ENCODE data around the gene UIMC1. TPM values are rescaled to one million over a fixed set of nuclear protein-coding genes. Genes with fewer than 3 reads are reported as not detected.
"Not testable (repeated sequence)": the region's sequence is repeated elsewhere in the genome, so short reads cannot be mapped to it uniquely, and the experiment has no call there.

UIMC1 gene
- total RNA-seq, 1 experiment from 2014 or later, result 46.8 TPM

DNA sequence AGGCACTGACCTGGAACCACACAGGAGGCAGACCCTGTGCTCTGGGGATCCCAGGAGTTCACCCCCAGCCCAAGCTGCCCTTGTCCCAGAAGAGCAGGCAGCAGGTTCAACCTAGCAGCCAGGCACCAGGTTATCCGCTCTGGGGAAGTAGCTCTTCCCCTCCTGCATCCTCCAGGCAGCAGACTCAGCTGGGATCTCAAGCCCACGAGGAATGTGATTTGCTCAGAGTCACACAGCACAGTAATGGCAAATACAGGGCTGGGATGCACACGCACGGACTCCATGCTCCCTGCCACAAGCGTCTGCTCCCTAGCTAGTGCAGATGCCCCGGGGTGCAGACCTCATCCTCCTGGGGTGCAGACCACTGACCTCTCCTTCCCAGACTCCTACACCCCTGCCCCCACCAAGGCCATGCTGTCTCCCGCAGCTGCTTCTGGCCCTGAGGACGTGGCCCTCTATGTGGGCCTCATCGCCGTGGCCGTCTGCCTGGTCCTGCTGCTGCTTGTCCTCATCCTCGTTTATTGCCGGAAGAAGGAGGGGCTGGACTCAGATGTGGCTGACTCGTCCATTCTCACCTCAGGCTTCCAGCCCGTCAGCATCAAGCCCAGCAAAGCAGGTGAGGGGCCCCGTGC is 132.9 kb downstream of the UIMC1 start:
- DNase-seq (ENCODE audit: low spot score), result no peak
- Histone ChIP-seq H3K36me3 (ENCODE audit: insufficient read depth, low read length, poor library complexity, severe bottlenecking) (no peaks in the 10 kb centered on the region), H3K4me3 (ENCODE audit: low read depth, low read length, poor library complexity, severe bottlenecking) (no peak overlapping the region), H3K27ac (ENCODE audit: low read depth, low read length, poor library complexity, severe bottlenecking) (no peak overlapping the region), H3K4me1 (ENCODE audit: insufficient read depth, low read length, poor library complexity, severe bottlenecking) (no peaks in the 10 kb centered on the region), H3K27me3 (replicated peaks; ENCODE audit: insufficient read depth, low read depth, low read length, poor library complexity) (no peaks in the 10 kb centered on the region), H3K9me3 (ENCODE audit: low read depth, low read length, poor library complexity, severe bottlenecking) (no peaks in the 10 kb centered on the region)
- intact Hi-C loops (cut with micrococcal nuclease; ENCODE audit: unreplicated experiment), result no loop called here
- POLR2A ChIA-PET (ENCODE audit: low non-redundant PET), result no interaction called here
- CTCF ChIA-PET, result no interaction called here
- BruUV-seq (replicated peaks), result no TSS peak
- TF ChIP-seq, protein P1, sequence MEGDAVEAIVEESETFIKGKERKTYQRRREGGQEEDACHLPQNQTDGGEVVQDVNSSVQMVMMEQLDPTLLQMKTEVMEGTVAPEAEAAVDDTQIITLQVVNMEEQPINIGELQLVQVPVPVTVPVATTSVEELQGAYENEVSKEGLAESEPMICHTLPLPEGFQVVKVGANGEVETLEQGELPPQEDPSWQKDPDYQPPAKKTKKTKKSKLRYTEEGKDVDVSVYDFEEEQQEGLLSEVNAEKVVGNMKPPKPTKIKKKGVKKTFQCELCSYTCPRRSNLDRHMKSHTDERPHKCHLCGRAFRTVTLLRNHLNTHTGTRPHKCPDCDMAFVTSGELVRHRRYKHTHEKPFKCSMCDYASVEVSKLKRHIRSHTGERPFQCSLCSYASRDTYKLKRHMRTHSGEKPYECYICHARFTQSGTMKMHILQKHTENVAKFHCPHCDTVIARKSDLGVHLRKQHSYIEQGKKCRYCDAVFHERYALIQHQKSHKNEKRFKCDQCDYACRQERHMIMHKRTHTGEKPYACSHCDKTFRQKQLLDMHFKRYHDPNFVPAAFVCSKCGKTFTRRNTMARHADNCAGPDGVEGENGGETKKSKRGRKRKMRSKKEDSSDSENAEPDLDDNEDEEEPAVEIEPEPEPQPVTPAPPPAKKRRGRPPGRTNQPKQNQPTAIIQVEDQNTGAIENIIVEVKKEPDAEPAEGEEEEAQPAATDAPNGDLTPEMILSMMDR (conservative IDR thresholded peaks at IDR 0.05; ENCODE audit: low read depth, low read length), result no peak

DNA sequence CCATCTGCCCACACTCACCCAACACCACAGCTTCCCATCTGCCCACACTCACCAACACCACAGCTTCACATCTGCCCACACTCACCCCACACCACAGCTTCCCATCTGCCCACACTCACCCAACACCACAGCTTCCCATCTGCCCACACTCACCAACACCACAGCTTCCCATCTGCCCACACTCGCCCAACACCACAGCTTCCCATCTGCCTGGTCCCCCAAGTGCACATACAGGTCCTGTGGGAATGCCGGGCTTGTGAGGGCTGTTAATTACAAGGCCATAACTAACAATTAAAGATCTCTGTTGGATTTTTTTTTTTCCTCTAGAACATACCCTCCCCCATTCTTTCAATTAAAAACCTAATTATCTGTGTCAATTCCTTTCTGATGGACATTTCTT is 133.6 kb downstream of the UIMC1 start:
- H3K4me1 ChIP-seq (ENCODE audit: insufficient read depth, low read length, poor library complexity, severe bottlenecking); intact Hi-C loops (cut with micrococcal nuclease; ENCODE audit: unreplicated experiment); H3K4me3 ChIP-seq (ENCODE audit: low read depth, low read length, poor library complexity, severe bottlenecking); H3K36me3 ChIP-seq (ENCODE audit: insufficient read depth, low read length, poor library complexity, severe bottlenecking); DNase-seq (ENCODE audit: low spot score); H3K27me3 ChIP-seq (replicated peaks; ENCODE audit: insufficient read depth, low read depth, low read length, poor library complexity); CTCF ChIA-PET; BruUV-seq (replicated peaks); H3K27ac ChIP-seq (ENCODE audit: low read depth, low read length, poor library complexity, severe bottlenecking); H3K9me3 ChIP-seq (ENCODE audit: low read depth, low read length, poor library complexity, severe bottlenecking): not testable (repeated sequence)
- POLR2A ChIA-PET (ENCODE audit: low non-redundant PET), result interaction anchor here (0.7 kb wide), 1 partner anchor 132 kb away, joined by 8 read pairs; no protein-coding TSS in a partner anchor

DNA sequence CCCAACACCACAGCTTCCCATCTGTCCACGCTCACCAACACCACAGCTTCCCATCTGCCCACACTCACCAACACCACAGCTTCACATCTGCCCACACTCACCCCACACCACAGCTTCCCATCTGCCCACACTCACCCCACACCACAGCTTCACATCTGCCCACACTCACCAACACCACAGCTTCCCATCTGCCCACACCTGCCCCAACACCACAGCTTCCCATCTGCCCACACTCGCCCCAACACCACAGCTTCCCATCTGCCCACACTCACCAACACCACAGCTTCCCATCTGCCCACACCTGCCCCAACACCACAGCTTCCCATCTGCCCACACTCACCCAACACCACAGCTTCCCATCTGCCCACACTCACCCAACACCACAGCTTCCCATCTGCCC is 134.0 kb downstream of the UIMC1 start:
- POLR2A ChIA-PET (ENCODE audit: low non-redundant PET), result interaction anchor here (0.7 kb wide), 1 partner anchor 132 kb away, joined by 8 read pairs; no protein-coding TSS in a partner anchor
- H3K9me3 ChIP-seq (ENCODE audit: low read depth, low read length, poor library complexity, severe bottlenecking); H3K4me3 ChIP-seq (ENCODE audit: low read depth, low read length, poor library complexity, severe bottlenecking); DNase-seq (ENCODE audit: low spot score); BruUV-seq (replicated peaks); intact Hi-C loops (cut with micrococcal nuclease; ENCODE audit: unreplicated experiment); CTCF ChIA-PET; H3K27me3 ChIP-seq (replicated peaks; ENCODE audit: insufficient read depth, low read depth, low read length, poor library complexity); H3K27ac ChIP-seq (ENCODE audit: low read depth, low read length, poor library complexity, severe bottlenecking); H3K4me1 ChIP-seq (ENCODE audit: insufficient read depth, low read length, poor library complexity, severe bottlenecking); H3K36me3 ChIP-seq (ENCODE audit: insufficient read depth, low read length, poor library complexity, severe bottlenecking): not testable (repeated sequence)

DNA sequence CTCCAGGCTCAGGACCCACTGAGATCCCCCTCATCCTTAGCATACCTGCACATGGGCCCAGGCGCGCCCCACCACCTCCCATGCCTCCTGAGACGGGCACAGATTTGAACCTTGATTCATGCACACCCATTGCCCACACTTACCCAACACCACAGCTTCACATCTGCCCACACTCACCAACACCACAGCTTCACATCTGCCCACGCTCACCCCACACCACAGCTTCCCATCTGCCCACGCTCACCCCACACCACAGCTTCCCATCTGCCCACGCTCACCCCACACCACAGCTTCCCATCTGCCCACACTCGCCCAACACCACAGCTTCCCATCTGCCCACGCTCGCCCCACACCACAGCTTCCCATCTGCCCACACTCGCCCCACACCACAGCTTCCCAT is 135.9 kb downstream of the UIMC1 start:
- CTCF ChIA-PET, result interaction anchor here (0.5 kb wide), 1 partner anchor 35 kb away, joined by 4 read pairs; no protein-coding TSS in a partner anchor
- H3K27me3 ChIP-seq (replicated peaks; ENCODE audit: insufficient read depth, low read depth, low read length, poor library complexity); DNase-seq (ENCODE audit: low spot score); H3K4me3 ChIP-seq (ENCODE audit: low read depth, low read length, poor library complexity, severe bottlenecking); H3K36me3 ChIP-seq (ENCODE audit: insufficient read depth, low read length, poor library complexity, severe bottlenecking); H3K4me1 ChIP-seq (ENCODE audit: insufficient read depth, low read length, poor library complexity, severe bottlenecking); POLR2A ChIA-PET (ENCODE audit: low non-redundant PET); intact Hi-C loops (cut with micrococcal nuclease; ENCODE audit: unreplicated experiment); BruUV-seq (replicated peaks); H3K27ac ChIP-seq (ENCODE audit: low read depth, low read length, poor library complexity, severe bottlenecking); H3K9me3 ChIP-seq (ENCODE audit: low read depth, low read length, poor library complexity, severe bottlenecking): not testable (repeated sequence)

DNA sequence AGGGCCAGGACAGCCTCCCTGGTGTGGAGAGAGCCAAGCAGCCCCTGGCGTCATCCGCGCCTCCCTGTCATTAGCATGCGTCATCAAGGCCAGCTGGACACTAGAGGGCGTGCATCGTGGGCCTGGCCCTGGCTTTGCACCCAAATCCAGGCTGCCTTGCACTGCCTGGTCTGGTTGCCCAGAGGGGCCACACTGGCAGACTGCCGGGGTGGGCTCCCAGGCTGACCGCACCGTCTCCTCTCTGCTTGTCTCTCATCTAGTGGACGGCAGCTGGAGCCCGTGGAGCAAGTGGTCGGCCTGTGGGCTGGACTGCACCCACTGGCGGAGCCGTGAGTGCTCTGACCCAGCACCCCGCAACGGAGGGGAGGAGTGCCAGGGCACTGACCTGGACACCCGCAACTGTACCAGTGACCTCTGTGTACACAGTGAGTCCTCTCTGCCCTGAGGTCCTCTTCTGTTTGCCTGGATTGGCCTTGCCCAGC is 136.4 kb downstream of the UIMC1 start:
- POLR2A ChIA-PET (ENCODE audit: low non-redundant PET), result no interaction called here
- H3K9me3 ChIP-seq (ENCODE audit: low read depth, low read length, poor library complexity, severe bottlenecking), result no peaks in the 10 kb centered on the region
- peak; percentile 19 for DNase-seq (ENCODE audit: low spot score)
- no peaks in the 10 kb centered on the region for H3K4me1 ChIP-seq (ENCODE audit: insufficient read depth, low read length, poor library complexity, severe bottlenecking)
- no peak overlapping the region for H3K4me3 ChIP-seq (ENCODE audit: low read depth, low read length, poor library complexity, severe bottlenecking)
- CTCF ChIA-PET, result interaction anchor here (0.5 kb wide), 1 partner anchor 34 kb away, joined by 4 read pairs; no protein-coding TSS in a partner anchor
- intact Hi-C loops (cut with micrococcal nuclease; ENCODE audit: unreplicated experiment), result no loop called here
- TF ChIP-seq, protein P1 (conservative IDR thresholded peaks at IDR 0.05; ENCODE audit: low read depth, low read length), result peak; percentile 38
- no peak for TF ChIP-seq EZH2 (IDR thresholded peaks at IDR 0.05; ENCODE audit: borderline replicate concordance, low read depth, low read length, poor library complexity, severe bottlenecking)
- BruUV-seq (replicated peaks), result no TSS peak
- no peak overlapping the region for H3K27ac ChIP-seq (ENCODE audit: low read depth, low read length, poor library complexity, severe bottlenecking)
- H3K36me3 ChIP-seq (ENCODE audit: insufficient read depth, low read length, poor library complexity, severe bottlenecking), result no peaks in the 10 kb centered on the region
- no peaks in the 10 kb centered on the region for H3K27me3 ChIP-seq (replicated peaks; ENCODE audit: insufficient read depth, low read depth, low read length, poor library complexity)

Data from A673 (cell line).